Measurements from ENCODE around the gene BIRC6.
"Not testable (repeated sequence)": the region's sequence is repeated elsewhere in the genome, so short reads cannot be mapped to it uniquely, and the experiment has no call there.

The BIRC6 gene

DNA sequence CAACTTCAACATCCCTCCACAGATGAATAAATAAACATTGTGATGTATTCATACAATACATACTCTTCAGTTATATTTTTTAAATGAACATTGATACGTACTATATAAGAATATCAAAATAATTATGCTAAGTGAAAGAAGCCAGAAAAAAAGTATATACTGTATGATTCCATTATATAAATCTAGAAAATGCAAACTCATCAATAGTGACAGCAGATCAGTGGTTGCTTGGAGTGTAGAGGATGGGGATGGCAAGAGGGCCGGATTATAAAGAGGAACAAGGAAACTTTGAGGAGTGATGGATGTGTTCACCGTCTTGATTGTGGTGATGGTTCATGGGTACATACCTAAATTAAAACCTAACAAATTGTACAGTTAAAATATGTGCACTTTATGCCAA lies 268.0 kb downstream of the BIRC6 start:
- DNase-seq, result no peak

DNA sequence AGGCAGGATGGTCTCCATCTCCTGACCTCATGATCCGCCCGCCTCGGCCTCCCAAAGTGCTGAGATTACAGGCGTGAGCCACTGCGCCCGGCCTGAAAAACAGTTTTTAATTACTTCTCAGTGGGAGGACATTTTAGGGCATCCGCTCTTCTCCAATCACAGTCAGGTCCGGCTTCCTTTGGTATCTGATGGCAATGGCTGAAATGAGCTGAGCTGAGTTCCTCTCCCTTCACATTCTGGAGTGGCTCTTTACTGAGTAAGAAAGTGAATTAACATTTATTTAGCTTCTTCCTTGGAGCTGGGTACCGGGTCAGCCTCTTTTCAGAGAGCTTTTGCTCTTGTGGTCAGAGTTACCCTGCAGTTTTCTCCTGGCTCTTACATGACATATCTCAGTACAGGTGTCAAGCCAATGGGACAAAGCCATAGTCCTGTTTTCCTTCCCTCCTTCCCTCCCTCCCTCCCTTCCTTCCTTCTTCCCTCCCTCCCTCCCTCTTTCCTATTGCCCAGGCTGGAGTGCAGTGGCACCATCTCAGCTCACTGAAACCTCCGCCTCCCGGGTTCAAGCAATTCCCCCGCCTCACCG lies 269.9 kb downstream of the BIRC6 start:
- no peak for DNase-seq

DNA sequence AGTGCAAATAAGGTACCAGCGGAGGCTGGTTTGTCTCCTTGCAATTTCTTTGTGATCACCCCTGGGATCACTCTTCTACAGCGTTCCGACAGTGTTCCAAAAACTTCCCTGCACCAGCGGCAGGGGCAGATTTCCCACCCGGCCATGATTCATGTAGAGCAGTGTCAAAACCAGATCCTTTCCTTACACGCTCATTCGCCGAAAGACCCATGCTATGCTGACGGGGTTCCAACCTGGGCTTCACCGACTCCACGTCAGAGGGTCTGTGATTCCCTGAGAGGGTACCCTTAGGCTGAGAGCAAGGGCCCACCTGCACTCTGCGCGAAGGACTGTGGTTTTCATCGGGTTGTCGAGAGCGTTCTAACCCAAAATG lies 270.6 kb downstream of the BIRC6 start:
- DNase-seq, result peak; percentile 37

DNA sequence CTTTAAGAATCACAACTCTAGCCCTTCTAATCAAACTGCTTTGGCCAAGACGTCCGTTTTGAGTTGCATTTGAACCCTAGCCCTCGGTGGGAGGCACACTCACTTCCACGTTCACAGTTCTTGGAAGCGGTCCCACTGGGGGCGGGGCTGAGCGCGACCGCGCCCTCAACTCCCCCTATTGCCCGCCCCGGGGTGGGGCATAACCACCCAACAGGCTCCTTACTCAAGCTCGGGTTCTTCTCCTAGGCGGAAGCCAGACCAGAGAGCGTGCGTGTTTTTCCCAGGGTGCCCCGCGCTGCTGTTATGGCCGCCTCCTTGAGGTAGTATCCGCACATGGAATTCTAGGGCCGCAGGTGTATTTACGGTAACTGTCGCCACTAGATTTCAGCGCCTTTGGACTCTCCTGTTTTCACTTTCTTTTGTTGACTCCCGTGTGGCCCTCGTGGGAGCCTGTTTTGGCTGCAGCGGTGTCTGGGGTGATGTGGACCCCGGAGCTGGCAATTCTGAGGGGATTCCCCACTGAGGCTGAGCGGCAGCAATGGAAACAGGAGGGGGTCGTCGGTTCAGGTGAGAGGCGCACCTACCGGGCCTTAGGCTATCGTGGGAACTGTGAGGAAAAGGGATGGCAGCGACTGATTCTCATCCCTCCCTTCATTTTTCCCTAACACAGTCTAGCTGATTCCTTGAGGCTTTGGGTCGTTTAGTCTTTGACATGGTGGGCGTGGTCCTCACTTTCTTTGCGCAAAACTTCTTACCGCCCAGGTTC lies 271.2 kb downstream of the BIRC6 start, which contains the start of gene TTC27:
Gene TTC27 (plus strand): TSS at position 237 of the 766 bp plus-strand sequence. CDS start 243 bp downstream, at position 480.
- DNase-seq, result peak; percentile 96

DNA sequence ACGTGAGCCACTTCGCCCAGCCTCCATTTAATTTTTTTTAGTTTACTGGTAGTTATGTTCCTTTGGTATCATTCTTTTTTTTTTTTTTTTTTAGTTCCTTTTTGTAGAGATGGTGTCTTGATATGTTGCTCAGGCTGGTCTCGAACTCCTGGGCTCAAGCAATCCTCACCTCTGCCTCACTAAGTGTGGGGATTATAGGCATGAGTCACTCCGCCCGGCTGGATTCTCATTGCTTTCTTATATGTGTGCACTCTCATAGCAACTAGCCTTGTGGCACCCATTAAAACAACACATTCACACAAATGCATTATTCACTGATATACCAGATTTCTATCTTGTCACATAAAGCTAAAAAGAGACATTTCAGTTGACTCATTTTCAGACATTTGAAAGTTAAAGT lies 275.3 kb downstream of the BIRC6 start:
- DNase-seq, result no peak

DNA sequence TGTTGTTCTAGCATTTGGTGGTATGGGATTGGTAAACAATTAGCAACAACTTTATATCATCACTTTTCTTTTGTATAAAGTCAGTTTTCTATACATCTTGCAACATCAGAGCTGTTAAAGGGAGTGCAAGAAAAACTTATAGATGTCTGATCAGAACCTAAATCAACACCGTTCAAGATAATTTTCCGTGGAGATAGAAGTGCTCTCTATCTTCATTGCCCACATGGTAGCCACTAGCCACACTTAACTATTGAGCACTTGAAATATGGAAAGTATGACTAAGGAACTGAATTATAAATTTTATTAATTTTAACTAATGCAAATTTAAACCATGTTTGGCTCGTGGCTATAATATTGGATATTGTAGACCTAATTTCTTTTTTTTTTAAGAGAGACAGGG lies 276.2 kb downstream of the BIRC6 start:
- no peak for DNase-seq

DNA sequence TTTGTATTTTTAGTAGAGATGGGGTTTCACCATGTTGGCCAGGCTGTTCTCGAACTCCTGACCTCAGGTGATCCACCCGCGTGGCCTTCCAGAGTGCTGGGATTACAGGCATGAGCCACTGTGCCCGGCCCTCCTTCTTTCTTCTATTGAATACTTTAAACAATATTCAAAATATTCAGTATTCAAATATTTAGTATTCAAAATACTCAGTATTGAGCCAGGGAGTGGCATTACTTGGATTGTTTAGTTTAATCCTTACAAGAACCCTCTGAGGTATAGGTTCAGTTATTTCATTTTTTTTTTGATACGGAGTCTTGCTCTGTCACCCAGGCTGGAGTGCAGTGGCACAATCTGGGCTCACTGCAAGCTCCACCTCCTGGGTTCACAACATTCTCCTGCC lies 281.7 kb downstream of the BIRC6 start:
- not testable (repeated sequence) for DNase-seq

DNA sequence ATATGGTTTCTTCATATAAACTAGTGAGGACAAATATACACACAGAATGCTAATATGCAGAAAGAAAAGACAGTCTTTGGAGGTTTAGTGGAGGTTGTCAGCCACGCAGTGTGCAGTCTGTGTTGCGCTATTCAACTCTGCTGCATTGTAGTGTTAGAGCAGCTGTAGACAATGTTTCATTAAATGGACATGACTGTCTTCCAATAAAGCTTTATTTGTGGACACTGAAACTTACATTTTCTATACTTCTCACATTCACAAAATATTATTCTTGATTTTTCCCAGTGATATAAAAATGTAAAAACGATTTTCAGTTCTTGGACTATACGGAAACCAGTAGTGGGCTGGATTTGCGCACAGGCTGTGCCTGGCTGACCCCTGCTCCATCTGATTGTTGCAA lies 284.4 kb downstream of the BIRC6 start:
- no peak for DNase-seq

DNA sequence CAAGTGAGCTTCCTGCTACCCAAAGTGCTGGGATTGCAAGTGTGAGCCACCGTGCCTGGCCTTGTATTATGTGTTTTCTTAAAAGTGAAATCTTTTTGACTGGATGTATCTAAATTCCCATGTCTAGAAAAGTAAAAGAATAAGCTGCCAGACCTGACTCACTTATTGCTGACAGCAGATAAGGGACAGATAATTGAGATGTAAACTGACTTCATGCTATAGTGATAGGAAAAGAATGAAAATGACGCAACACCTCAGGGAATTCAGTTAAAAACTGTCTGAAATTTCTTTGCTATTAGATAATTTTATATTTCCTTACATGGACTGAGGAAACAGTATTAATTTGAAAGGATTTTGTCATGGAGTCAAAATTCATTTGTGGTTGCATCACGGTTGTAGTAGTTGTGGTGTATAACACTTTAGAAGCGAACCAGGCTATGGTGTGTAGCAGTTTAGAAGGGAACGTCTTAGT lies 290.4 kb downstream of the BIRC6 start:
- no peak for DNase-seq

DNA sequence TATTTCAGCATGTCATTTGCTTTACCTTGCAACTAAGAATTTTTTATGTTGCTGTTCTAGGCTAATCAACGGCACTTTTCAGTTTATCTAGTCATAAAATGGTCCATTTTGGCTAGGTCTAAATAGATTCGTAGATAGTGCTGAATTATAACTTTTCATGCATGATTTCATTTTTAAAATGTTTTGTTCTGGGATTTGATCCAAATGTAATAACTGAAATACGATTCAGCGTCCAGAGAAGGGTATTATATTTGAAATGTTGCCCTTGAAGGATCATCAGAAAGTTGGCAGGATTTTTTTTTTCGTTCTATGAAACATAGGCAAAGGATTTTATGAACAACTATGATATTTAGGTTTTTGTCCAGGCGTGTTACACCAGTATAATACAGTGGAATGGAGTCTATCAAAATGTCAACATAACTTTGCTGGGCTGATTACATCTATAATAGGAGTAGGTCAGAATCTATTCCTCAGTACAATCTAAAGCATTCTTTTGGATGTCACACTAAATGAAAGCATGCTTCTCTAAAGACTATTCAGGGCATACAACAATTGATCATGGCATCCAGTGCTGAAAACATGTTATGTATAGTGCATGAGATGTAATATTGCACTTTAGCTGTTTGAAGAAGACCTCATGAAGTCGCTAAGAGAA lies 295.9 kb downstream of the BIRC6 start:
- DNase-seq, result no peak

DNA sequence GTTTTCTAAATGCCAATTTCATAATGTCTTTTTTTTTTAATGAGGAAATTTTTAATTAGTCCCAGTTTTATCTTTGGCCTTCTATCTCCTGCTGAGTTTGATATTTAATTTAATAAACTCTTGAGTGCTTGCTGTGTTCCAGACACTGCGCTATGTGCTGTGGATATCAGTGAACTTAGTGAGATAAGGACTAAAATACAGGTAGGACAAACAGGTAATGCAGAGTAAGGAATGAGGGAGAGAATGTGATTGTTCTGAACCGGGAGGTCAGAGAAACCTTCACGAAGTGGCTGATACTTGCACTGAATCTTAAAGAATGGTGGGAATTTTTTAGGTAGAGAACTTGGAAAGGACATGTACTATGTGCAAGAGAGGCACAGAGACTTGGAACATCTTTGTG lies 299.2 kb downstream of the BIRC6 start:
- no peak for DNase-seq

DNA sequence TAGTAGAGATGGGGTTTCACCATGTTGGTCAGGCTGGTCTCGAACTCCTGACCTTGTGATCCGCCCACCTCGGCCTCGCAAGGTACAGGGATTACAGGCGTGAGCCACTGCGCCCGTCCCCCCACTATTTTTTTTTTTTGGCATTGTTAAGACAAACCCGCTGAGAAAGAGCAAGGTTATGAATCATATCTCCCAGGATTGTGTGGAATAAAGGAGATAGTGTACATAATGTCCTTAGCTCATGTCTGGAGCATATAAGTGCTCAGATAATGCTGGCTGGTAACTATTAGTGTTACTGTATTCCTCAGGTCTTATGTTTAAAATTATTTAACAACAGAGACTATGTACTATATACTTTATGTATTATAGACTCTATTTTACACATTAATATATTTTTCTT lies 307.0 kb downstream of the BIRC6 start:
- no peak for DNase-seq

DNA sequence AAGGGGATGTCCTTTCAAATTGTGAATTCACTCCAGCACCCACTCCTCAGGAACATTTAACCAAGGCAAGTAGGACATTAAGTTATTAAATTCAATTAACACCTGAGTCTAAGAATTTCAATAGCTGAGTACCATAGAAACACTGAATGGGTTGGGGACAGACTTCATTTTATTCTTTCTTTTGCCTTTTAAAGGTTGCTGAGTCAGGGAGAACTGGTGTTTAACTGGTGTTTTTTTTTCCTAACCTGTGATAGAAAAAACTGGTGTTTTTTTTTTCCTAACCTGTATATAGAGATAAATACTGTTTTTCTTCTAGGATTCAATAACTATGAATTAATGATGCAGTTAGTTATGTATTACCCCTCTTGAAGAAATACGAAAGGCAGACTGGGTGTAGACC lies 309.9 kb downstream of the BIRC6 start:
- no peak for DNase-seq

DNA sequence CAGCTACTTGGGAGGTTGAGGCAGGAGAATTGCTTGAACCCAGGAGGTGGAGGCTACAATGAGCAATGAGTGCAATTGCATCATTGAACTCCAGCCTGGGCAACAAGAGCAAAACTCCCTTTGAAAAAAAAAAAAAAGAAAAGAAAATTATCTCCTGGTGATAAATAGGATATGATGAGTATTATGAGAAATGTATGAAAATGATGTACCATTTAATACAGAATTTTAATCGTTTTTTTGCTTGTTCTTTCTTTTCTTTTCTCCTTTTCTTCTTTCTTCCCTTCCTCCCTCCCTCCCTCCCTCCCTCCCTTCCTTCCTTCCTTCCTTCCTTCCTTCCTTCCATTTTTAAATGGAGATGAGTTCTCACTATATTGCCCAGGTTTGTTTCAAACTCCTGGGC lies 311.4 kb downstream of the BIRC6 start:
- DNase-seq, result no peak
